HTERT RPE-1 (cell line): ENCODE measurements around the gene SNRK.

Experiments used
- in situ Hi-C: fragments of 300-500 bp; cut with MboI; formaldehyde crosslinking; loops from 4 replicates; pipeline ENCODE4 v1.14.3; 2020; ENCODE audit warnings: low sequenced_read_pairs

The SNRK gene, protein sequence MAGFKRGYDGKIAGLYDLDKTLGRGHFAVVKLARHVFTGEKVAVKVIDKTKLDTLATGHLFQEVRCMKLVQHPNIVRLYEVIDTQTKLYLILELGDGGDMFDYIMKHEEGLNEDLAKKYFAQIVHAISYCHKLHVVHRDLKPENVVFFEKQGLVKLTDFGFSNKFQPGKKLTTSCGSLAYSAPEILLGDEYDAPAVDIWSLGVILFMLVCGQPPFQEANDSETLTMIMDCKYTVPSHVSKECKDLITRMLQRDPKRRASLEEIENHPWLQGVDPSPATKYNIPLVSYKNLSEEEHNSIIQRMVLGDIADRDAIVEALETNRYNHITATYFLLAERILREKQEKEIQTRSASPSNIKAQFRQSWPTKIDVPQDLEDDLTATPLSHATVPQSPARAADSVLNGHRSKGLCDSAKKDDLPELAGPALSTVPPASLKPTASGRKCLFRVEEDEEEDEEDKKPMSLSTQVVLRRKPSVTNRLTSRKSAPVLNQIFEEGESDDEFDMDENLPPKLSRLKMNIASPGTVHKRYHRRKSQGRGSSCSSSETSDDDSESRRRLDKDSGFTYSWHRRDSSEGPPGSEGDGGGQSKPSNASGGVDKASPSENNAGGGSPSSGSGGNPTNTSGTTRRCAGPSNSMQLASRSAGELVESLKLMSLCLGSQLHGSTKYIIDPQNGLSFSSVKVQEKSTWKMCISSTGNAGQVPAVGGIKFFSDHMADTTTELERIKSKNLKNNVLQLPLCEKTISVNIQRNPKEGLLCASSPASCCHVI

DNA sequence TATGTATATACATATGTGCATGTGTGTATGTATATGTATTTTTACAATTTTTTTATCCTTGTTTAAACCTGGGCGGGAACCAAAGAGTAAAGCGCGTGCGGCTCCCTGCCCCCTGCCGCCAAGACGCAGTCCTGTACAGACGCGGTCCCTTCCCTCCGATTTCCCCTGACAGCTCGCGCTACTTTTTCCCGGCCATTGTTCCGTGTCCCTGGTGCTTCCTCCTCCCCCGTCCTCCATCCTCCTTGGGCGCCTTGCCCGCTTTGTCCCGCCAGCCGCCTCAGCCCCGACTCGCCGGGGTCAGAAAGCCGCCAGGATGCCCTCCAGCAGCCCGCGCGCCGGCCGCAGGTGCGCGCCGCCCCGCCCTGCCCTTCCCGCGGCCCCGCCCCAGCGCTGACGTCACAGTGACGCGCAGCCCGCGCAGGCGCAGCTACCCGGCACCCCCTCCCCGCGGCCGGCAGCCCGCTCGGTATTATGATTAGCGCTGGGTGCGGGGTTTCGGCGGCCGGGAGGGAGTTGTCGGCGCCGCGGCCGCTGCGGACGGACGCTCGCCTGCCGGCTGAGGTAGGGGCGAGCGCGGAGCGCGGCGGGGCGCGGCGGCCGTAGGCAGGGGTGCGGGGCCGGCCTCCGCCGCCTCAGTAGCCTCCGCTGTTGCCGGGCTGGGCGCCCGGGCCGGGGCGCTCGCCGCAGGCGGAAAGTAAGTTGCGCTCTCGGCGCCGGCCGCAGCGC, at the start of gene SNRK:
SNRK (plus strand) TSS at position 426 of the 726 bp plus-strand sequence. CDS start 16,664 bp downstream, outside the sequence.
- in situ Hi-C loops = no loop called here

GRCh38 chr3:43238801-43239200, 47.5 kb upstream of the SNRK start:
- in situ Hi-C loops = no loop called here

DNA sequence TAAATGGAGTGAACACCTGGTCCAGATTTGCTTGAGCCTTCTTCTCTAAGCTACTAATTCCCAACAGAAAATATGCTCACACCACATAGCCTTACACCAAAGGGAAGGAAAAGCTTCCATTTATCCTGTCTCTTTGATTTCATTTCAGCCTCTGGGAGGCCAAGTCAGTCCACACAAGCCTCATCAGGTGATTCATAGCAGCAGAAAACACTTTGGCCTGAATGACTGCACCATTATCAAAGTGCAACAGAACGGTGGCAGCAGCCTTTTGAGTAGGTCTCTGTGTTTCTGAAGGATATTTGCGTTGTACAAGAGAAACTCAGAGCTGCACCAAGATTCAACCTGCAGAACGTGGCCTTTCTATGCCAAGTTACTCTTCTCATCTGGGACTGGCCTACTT, 46.6 kb upstream of the SNRK start:
- in situ Hi-C loops = no loop called here

- in situ Hi-C loops = no loop called here
Observed at GRCh38 chr3:43243590-43244587, 42.5 kb upstream of the SNRK start.

- in situ Hi-C loops = no loop called here
Observed at GRCh38 chr3:43244694-43245093, 41.6 kb upstream of the SNRK start.

- in situ Hi-C loops = no loop called here
Observed at GRCh38 chr3:43246976-43247375, 39.4 kb upstream of the SNRK start.

DNA sequence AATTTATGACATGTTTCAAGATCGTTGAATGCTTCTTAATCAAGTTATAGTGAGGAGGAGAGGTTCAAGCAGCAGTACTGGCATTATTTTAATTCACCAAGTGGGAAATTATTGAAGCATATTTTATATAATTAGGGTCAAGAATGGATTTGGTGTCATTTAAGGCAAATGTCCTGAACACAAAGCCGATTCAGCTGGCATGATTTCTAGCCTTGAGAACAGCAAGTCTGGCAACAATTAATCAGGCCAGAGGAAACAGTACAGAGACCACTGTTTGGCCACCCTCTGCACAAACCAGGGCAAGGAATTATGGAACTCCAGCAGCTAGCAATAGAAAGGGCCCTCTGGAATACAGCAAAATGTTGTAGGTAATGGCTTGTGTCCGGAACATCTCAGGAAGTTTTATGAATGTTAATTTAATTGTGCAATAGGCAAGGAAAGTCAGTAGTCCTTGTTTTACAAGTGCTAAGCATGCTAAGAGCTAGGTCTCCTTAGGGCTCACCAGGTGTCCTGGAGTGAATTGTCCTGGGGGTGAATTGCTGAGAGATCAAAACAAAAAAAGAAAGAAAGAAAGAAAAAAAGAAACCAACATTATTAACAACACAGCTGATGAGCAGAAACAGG, 38.7 kb upstream of the SNRK start:
- in situ Hi-C loops = no loop called here

GRCh38 chr3:43248185-43248583, 38.2 kb upstream of the SNRK start:
- in situ Hi-C loops = no loop called here

DNA sequence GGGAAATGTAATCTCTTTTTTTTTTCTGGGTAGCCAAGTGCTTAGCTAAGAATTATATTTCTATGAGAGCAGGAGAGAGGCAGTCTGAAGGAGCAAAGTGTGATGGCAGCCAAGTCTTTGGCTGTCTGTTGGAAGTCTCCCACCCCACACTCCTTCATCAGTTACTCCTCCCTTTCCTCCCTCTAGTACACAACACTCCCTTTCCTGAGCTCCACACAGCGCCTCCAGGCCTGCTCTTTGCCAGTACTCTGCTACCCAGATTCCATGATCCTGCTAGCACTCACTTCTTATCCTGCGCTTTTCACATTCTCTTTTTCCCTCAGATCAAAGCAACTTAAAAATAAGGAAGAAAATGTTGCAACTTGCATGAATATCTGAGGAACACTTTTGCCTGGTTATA, 37.4 kb upstream of the SNRK start:
- in situ Hi-C loops = no loop called here

- in situ Hi-C loops = no loop called here
Observed at GRCh38 chr3:43249405-43249804, 36.9 kb upstream of the SNRK start.

DNA sequence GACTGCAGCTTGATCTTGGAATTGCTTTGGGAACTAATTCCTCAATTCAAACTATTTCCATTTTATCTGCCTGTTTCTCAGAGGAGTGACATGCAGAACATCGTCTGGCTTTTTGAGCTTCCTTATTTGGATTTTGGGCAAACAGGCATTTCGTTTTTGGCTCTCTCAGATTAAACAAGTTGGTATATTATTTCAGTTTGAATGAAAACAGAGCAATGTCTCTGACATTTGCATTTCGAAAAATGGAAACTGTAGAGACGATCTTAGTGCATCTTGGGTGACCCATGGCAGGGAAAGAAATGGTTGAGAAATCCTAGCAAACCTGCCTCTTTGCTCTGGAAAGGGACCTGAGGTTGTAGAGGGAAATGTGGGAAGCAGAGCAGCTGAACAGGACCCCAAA, 33.0 kb upstream of the SNRK start:
- in situ Hi-C loops = no loop called here

DNA sequence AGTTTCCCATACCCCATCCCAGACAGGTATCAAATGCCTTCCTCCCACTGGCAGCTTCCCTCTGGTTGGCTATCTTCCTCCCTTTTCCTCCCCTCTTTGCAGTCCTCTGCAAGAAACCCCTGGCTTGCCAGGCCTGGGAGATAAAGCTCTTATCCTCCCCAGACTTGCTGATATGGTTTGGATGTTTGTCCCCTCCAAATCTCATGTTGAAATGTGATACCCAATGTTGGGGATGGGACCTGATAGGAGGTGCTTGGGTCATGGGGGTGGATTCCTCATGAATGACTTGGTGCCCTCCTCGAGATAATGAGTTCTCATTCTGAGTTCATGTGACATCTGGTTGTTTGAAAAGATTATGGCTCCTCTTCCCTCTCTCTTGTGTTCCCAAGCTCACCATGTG, 32.2 kb upstream of the SNRK start:
- in situ Hi-C loops = no loop called here

DNA sequence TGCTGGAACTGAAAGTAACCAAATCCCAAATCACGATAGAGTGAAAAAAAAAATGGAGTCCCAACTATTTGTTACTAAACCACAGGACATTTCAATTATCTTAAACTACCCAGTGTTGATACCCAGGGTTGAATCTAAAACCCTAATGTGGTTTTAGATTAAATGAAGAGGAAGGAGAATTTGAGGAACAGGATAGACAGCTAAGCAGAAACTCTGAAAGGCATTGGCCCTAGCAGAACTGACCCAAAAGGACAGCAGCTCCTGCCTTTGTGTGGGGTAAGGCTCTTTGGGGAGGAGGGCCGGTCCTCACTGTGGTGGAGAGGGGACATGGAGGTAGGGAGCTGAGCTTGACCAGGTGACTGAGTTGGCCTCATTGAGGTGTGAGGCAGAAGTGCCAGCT, 30.7 kb upstream of the SNRK start:
- in situ Hi-C loops = no loop called here

DNA sequence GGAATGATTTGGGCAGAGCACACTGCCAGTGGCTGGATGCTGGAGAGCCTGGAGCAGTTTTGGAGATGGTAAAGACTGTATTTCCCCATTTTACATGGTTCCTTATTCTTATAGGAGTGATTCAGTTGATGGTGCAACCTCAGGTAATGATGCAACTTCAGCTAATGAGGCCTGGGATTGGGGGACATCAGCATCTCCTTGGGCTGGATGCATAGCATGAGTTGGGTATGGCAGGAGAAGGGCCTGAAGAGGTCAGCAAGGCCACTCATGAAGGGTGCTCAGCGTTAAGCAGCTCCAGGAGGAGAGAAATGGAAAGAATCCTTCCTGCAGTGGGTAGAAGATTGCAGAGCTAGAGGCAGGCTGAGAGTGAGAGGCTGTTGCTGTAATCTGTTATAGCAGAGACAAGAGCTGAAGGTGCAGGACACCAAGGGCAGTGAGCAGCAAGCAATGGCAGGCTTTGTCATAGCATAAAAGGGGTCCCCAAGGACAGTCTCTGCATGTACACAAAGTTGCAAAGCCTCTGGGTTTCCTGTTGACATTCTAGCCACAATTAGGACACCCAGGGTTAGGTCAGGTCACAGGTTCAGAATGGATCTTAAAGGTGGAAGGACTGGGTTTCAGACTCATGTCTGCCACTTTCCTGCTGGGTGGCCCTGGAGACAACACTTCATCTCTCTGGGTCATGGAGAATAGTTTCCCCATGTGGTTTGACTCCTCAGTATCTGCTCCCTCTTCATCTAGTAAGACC, 29.5 kb upstream of the SNRK start:
- in situ Hi-C loops = no loop called here

- in situ Hi-C loops = no loop called here
Observed at GRCh38 chr3:43257850-43258249, 28.5 kb upstream of the SNRK start.

GRCh38 chr3:43259626-43260025, 26.7 kb upstream of the SNRK start:
- in situ Hi-C loops = no loop called here

DNA sequence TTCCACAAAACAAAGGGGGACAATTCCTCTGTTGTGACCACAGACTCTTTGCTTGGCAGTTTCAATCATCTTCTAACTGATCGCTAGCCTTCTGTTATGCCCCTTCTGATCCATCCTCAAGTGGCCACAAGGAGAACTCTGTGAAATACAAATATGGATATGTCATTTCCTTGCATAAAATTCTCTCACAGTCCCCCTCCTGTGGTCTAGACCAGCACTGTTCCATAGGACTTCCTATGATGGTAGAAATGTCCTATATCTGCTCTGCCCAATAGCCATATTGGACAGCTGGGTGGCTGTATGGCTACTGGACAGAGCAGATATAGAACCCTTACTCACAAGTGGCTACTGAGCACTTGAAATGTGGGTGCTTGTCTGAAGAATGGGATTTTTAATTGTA, 25.9 kb upstream of the SNRK start:
- in situ Hi-C loops = no loop called here

- in situ Hi-C loops = no loop called here
Observed at GRCh38 chr3:43262194-43262593, 24.1 kb upstream of the SNRK start.

DNA sequence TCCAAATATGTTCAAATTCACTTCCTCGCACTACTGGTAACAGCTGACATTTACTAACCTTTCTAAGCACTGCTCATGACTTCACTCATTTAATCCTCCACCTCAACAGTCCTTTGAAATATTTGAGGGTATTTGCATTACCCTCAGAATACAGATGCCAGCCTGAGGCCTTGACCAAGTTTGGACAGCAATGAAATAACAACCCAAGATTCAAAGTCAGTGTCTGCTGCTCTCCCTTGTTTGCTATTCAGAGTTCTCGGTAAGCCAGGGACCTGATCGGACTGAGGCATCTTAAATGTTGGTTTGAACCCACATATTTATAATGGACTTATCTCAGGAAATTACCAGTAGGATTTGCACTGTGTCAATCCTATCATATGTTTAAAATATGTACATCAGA, 19.9 kb upstream of the SNRK start:
- in situ Hi-C loops = no loop called here
